ENCODE data around the gene THSD7B.

Gene THSD7B

DNA sequence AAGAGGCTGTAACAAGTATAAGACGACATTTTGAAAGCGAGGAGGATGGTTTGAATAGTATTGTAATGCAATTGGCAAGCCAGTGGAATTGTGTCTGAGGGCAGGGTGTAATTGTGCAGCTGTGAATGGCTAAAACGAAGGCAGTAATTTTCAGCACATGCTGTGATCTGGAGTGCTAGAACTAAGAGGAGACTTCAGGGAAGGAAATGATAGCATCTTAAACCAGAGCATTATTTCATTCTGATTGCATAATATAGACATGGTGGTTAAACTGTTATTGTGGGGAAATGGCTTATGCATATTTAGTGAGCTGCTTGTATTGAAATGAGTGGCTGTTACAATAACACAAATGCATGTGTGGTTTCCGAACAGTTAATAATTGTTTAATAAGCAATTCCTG, 36.3 kb downstream of the THSD7B start:
- DNase-seq (ENCODE audit: low read depth), result no peak

DNA sequence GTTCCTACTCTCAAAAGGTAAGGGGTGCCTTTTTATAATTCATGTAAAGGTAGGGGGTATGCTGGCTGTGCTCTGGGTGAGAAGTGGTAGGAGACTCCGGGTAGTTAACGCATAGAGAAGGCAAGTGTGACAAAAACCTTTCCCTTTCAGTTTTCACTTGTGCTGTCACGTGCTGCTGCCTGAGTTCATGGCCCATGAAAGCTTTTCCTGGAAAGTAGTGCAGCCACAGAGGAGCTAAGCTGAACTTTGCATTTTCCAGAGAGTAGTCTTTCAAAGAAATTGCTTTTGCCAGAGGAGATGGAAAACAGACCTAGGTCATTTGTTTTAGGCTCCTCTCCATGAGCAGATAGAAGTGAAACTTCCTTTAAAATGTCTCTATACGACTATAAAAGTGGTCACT, 44.7 kb downstream of the THSD7B start:
- no peak for DNase-seq (ENCODE audit: low read depth)

DNA sequence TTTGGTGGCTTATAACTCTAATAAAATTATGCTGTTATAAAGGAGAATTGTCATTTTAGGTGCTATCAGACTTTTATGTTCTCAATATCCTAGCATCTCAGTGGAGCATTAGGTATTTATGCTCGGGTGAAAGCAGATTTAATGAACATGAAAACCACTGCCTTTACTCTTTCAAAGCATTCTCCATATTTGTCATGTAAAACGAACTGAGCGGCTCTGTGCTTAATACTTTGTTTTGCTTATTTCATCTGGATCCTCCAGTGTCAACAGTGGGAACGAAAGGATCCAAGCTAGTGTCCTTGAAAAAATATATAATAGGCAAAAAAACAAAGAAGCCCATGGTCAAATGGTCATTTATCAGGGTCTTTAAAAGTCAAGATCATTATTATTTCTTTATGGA, 53.5 kb downstream of the THSD7B start:
- DNase-seq (ENCODE audit: low read depth), result no peak

DNA sequence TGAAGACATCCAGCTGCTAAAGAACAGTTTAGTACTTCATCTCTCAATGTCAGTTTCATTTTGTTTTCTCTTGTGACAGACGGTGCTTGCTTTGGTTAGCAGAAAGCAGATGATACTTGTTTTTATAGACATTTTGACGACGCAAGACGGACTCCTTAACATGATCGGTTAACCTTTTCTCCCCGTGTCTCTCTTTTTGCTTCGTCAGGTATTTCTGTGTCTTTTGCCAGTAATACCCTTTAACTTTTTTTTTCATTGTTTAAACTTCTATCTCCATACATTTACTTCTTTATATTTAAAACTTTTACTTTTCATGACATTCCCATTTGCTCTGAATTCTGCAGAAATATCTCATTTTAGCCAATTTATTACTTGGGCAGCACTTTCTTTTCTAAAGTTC, 57.9 kb downstream of the THSD7B start:
- no peak for DNase-seq (ENCODE audit: low read depth)

DNA sequence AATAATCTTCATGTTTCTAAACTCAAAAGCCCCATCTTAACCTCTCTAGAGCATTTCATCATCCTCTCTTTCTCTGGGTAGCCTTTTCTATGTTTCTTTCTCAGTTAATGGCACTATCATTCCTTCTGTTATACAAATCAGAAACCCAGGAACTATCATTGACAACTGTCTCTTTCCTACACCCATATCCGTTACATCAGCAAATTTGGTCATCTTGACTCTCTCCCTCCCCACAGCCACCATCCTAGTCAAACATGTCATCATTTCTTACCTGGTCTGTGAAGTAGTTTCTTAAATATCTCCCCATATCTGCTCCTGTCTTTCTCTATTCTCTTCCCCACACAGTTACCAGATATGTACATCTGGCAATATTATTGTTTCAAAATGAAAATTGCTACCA, 62.8 kb downstream of the THSD7B start:
- DNase-seq (ENCODE audit: low read depth), result no peak

DNA sequence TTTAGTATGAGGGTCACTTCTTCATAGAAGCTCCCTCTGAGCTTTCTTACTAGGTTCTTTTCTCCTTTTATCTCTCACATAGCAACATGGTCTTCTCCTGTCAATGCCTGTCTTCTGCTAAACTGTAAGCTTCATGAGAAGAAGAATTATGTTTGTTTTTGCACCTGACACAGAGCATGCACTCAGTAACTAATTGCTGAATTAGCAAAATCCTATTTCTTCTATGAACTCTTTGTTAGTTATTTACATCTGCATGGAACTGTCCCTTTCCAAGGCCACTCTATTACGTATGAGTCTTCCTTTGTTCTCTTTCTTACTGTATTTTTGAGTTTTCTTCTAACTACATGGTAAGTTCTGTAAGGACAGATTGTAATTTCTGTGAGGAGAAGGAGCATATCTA, 63.4 kb downstream of the THSD7B start:
- no peak for DNase-seq (ENCODE audit: low read depth)

DNA sequence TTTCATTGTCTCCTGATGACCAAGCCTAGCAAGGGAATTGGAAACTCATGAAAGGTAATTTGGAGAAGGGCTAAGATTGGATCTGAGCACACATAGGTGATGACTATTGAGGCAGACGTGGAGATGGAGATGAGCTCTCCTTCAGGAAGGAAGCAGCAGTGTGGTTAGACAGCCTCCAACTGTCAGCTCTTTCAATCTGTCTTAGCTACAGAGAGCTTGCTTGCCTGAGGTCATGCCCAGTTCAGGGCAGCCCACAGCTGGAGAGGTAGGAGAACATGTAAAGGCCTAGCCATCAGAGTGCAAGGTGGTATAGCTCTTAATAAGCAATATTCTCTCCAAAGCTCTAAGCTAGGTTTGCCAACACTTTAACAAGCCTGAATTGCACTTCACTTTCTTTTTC, 79.2 kb downstream of the THSD7B start:
- DNase-seq (ENCODE audit: low read depth), result no peak

DNA sequence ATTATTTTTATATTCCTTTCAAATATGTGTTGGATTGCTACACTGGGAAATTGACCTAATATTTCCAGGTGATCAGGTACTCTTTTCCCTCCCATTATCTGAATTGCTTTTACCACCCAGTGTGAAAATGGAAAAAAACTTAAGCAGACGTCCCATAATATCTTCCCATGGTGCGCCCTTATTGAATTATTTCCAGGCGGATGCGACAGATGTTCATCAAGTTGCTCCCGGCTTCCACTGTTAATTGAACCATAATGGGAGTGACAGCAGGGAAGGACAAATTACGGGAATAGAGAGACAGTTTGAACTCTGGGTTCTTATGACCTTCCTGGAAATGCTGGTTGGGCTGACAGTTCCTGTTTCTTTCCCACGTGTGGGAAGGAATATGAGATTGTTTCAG, 93.3 kb downstream of the THSD7B start:
- DNase-seq (ENCODE audit: low read depth), result no peak

DNA sequence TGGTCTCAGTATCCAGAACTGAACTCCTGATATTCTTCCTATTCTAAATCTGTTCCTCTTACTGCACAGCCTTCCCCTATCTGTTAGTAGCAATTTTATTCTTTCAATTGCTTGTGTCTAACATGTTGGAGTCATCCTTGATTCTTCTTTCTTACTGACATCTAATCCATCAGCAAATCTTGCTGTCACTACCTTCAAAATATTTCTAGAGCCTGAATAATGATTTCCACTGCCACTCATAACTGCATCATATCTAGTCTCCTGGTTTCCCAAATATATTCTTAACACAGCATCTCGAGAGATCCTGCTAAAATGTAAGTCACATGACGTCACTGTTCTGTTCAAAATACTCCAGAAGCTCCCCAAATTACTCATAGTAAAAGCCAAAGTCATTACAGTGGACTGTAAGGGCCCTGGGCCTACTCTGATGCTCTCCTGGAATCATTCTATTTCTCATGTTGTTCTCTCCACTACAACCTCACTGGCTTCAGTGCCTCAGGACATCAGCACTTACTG, 95.2 kb downstream of the THSD7B start:
- DNase-seq (ENCODE audit: low read depth), result no peak

DNA sequence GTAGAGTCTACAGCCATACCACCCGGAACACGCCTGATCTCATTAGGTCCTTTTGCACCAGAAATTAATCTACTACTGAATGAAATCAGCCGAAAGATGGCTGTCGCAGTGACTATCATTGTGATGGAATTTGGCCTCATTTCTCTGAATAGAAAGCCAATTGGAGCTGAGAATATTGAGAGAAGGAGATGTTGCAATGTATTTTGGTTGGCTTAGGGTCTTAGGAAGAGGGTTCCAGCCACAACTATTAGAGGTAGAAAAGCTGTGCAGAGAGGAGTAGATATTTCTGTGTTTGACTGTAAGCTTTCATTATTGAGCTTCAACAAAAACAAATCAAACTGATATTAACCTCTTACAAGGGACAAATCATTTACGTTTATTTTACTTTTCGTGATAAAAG, 98.1 kb downstream of the THSD7B start:
- DNase-seq (ENCODE audit: low read depth), result no peak

DNA sequence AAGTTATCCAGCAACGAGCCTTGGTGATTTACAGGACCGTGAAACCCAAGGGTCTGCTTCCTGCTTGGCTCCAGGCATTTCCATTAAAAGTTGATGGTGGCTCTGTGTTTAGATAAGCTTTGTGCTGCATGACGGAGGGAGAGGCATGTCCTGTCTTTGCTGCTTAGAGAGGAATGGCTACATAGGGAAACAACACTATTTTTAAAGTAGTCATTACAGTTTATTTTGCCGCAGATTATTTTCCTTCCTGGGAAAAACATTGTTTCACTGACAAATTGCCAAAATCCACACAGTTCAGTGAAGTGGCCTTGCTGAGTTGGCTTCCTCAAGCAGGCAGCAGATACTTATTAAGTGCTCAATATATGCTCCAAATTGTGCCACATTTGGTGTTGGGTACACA, 98.5 kb downstream of the THSD7B start:
- no peak for DNase-seq (ENCODE audit: low read depth)

DNA sequence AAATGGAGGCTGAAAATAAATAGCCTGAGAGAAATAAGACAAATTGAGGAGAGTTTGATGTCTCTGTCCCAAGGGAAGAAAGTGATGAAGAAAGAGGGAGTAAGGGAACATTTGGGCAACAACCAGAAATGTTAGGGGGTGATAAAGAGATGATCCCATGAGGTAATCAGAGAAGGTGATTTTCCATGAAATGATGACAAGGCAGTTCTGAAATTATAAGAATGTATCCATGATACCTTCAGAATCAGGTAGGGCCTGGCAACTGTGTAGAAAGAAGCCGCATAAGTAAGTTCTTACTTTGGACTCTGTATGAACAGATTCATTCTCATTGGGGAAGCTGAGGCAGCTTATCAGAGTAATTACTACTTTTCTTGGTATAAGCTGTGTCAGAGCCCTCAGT, 106.1 kb downstream of the THSD7B start:
- DNase-seq (ENCODE audit: low read depth), result no peak

DNA sequence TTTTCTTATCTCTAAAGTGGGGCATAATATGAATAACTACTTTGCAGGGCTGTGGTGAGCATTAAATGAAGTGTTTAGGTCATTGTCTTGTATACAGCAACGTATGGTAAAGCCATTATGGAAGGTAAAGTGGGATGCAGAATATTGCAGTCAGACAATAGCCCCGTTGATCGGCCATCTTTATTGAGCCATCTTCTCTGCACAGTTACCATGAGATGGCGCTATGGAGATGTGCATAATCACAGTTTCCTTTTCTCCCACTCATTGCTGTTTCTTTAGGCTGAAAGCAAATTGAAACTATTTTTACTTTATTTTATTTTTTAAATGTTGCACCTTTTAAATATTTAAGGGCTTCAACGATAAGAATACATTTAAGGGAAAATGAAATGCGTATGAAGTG, 108.9 kb downstream of the THSD7B start:
- no peak for DNase-seq (ENCODE audit: low read depth)

DNA sequence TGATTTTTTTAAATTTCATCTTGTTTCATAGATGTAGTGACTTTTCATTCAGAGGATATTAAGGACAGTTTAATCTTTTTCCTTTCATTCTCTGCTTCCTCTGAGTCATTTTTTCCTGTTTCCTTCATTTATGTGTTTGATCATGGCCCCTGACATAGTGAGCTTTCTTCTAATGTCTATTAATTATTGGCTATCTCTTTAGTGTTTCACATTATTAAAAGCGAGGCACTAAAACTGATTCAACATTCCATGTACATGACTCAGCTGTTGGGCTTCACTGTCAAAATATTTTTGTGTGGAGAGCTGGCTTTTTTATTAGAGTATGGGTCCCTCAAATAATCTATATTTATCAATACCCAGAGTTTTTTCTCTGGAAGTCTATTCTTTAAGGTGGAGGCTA, 125.8 kb downstream of the THSD7B start:
- DNase-seq (ENCODE audit: low read depth), result no peak

DNA sequence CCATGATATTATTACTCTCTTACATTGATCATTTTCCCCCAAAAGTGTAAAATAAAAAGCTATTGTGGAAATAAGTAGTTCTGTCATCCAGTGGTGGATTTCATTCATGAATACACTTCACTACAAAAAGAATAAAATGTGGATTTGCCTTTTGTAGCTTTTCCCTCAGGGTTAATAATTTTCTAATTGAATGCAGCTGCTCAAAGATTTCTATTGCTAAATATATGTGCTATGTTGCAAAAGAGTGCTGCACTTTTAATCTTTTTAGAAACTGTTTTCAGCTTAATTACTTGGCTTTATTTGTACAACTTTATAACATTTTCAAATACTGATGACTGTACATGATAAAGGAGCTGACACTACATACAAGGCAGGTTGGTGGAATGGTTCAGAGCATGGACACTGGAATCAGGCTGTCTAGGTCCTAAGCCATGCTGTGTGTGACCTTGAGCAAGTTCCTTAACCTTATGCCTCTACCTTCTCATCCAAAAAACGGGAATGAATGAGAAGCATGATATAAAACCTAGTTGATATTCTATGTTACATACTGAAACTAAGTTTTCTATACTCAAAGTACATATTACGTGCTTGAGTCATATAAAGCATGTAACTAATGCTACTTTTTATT, 128.8 kb downstream of the THSD7B start:
- DNase-seq (ENCODE audit: low read depth), result no peak

DNA sequence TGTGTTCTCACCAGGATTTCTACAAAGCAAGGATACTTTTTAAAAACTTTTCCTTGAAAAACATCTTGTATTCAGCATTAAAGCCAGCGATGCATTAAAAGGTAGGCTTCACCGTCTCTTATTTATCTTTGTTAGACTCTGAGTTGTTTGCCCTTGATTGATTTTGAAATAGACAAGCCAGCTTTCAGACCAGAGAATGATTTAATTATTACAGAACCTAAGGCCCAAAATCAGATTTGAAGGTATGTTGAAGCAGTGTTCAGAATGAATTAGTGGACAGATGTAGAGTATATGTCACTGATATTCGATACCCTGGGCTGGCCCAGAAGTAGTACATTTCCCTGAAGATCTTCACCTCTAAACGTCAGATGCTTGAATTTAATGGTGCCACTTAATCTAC, 136.4 kb downstream of the THSD7B start:
- DNase-seq (ENCODE audit: low read depth), result no peak

DNA sequence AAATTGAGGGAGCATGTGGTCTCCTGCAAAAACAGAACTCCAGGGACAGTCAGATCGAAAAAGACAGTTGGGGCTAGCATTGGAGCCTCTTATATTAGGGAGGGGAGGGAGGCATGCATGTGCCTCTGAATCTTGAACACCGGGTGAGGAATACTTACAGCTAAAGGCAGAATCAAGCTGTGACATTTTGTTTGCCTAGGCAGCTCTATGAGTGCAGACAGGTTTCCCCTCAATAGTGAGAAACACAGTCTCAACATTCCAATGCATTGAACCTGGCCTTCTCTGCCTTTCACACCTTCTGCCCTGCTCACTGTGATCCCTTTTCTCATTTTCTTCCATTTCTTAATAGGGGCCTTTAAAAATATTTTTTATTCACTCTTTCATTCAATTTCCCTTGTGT, 140.4 kb downstream of the THSD7B start:
- no peak for DNase-seq (ENCODE audit: low read depth)

DNA sequence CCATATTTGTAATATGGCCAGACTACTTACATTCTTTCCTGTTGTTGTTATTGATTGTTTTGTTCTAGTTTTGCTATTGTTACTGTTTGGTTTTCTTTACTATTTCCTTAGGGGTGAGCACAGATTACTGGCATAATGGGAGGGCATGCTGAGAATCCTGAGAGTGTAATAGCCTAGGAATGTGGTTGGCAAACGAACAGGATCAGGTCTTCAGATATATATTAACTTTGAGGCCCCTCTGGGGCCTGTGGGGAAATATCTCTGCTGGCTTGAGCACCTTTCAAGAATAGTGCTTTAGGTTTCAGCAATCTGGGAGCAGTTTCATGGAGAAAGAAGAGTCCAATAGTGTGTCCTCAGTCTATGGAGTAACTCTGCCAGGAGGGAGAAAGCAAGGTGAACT, 144.4 kb downstream of the THSD7B start:
- no peak for DNase-seq (ENCODE audit: low read depth)

DNA sequence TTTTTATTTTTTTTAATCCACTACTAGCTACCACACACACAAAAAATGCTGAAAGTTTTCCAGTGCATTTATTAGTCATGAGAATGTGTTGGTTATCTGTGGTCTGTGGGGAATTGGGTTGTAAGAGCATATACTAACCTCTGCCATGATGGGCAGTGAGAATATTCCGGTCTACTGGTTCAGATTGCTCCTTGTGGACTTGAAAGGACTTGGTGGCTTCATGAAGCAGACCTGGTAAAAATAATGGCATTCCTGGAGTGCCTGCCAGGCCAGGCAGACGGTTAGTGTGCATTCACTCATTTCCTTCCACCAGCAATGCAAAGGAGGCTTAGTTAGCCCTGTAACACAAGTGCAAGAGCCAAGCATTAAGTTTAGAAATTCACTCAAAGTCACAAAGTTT, 150.8 kb downstream of the THSD7B start:
- no peak for DNase-seq (ENCODE audit: low read depth)

DNA sequence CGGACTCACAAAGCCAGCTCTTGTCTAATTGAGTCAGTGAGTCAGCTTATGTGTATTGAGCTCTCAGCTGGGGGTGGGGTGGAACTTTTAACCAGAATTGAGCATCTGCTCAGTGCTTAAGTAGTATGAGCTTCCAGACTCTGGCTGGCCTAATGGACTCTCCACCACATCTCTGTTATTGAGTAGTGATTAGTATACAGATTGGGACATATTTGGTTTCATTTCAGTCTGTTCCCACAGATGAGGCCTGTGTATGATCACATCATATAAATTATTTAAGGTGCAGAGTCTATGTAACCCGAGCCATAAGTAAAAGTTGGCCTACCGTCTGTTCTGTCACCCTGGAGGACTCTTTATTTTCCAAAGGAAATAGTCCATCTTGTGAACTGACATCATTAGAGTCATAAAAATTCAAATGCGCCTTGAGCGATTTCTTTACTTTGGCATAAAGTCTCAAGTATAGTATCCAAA, 152.1 kb downstream of the THSD7B start:
- no peak for DNase-seq (ENCODE audit: low read depth)

DNA sequence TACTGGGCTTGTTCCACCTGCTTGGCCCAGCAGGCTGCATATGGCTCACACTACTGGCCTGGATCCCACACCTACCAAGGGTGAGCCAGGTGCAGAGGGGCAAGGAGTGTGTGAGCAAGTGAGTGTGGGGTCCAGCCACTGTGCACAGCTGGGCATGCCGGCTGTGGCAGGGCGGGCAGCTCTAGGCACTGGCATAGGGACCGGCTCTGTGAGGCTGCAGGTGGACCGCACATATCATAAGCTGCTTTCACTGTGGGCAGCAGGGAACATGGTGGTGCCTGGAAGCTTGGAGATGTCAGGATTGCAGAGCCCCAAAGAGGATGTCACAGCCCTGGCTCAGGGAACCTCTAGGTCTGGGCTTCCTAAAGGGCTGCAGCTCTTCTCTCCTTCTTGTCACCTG, 154.3 kb downstream of the THSD7B start:
- DNase-seq (ENCODE audit: low read depth), result no peak

DNA sequence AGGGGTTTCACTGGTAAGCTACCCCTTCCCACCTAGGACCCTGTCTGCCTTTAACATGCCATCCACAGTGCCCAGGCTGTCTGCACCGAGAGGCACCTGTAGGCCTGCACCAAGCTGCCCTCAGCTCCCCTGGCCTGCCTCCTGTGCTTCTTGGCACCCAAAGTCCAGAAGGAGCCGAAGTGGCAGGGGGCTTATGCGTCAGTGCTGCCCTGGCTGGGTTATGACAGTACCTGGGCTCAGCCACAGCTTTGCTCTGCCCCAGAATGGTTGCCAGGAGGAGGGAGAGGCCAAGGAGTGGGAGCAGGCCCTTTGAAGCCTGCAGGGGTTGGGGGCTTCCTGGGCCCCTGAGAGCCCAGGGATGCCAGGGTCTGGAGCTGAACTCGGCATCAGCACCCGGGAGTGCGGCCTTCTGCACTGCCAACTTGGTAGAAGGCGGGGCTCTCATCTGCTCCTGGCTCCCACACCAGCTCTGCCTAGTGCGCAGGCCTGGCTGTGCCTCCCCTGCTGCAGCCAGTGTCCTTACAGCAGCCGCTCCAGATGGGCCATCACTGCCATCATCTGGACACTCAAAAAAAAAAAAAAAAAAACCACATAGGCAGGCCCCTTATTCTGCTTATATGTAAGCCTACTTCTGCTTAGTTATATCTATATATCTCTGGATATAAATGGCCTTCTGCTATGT, 155.4 kb downstream of the THSD7B start:
- DNase-seq (ENCODE audit: low read depth), result no peak

DNA sequence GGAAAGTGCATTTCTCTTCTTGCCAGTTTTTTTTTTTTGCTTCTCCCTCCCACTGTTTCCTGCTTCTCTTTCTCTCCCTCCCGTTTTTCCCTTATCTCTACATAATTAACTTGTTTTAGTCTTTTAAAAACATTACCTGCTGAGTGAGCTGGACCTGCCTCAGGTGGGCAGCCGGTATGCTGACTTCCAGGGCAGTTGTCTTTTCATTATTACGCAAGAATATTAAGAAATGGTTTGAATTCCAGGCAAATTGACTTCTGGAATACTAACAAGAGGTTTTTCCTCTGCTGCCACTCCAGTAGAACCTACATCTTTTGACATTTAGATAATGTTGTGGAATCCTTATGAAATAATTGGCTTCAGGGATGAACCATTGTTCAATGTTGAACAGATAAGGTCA, 161.8 kb downstream of the THSD7B start:
- DNase-seq (ENCODE audit: low read depth), result no peak

DNA sequence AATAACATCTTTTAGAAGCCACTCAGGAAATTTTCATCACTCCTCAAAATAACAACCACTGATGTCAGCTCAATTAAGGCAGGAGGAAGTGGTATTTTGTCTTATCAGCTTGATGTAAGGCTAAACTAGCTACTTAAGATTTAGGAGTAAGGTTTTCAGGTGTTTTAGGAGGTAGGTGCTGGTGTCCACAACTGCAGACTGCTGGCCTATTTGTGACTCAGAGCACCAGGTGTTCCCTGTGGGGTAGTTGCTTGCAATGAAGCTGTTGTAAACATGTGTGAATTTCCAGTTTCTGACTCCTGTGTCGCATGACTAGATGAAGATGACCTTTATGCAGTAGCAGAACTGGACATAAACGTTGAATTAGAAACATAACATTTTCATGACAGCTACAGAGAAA, 164.2 kb downstream of the THSD7B start:
- DNase-seq (ENCODE audit: low read depth), result no peak

Measured in fibroblast of gingiva (primary cell).